ENCODE measurements around the gene MIP. TPM values are rescaled to one million over a fixed set of nuclear protein-coding genes. Genes with fewer than 3 reads are reported as not detected.
A peak's percentile ranks its signal among the peaks of the same experiment; 100 is the strongest.

Gene MIP
- total RNA-seq, 4 donors from 2014 or later, result not detected

DNA sequence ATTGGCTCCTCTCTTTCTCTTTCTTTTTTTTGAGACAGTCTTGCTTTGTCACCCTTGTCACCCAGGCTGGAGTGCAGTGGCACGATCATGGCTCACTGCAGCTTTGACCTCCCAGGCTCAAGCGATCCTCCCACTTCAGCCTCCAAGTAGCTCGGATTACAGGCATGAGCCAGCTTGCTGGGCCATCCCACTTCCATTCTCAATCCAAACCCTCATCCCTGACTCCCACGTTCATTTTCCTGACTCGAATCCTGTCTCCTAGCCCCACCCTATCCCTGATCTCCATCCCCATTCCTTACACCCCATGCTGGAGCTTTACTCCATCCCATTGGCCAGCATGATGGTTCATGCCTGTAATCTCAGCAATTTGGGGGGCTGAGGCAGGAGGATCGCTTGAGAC is 21.7 kb upstream of the MIP start:
- TF ChIP-seq, protein P1, sequence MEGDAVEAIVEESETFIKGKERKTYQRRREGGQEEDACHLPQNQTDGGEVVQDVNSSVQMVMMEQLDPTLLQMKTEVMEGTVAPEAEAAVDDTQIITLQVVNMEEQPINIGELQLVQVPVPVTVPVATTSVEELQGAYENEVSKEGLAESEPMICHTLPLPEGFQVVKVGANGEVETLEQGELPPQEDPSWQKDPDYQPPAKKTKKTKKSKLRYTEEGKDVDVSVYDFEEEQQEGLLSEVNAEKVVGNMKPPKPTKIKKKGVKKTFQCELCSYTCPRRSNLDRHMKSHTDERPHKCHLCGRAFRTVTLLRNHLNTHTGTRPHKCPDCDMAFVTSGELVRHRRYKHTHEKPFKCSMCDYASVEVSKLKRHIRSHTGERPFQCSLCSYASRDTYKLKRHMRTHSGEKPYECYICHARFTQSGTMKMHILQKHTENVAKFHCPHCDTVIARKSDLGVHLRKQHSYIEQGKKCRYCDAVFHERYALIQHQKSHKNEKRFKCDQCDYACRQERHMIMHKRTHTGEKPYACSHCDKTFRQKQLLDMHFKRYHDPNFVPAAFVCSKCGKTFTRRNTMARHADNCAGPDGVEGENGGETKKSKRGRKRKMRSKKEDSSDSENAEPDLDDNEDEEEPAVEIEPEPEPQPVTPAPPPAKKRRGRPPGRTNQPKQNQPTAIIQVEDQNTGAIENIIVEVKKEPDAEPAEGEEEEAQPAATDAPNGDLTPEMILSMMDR (IDR thresholded peaks at IDR 0.05 in 4 of 5, conservative IDR thresholded peaks at IDR 0.05 in 1 of 5), result no peak
- no peak for TF ChIP-seq POLR2A (IDR thresholded peaks at IDR 0.05)
- H3K4me3 ChIP-seq, result no peak overlapping the region
- ATAC-seq, result no peak
- H3K36me3 ChIP-seq, result peaks cover 0 to 6% of the 10 kb centered on the region in 2 donors
- H3K27me3 ChIP-seq, result no peaks in the 10 kb centered on the region
- intact Hi-C loops (cut with DNase I; ENCODE audit: low total_unique reads) (no loop called here), in situ Hi-C loops (cut with MboI; ENCODE audit: low sequenced_read_pairs in 4 of 4) (no loop called here)
- no peaks in the 10 kb centered on the region for H3K4me1 ChIP-seq
- H3K9me3 ChIP-seq, result no peaks in the 10 kb centered on the region
- no peak for DNase-seq
- no peak overlapping the region for H3K27ac ChIP-seq

GRCh38 chr12:56474389-56474788 is 19.9 kb upstream of the MIP start:
- intact Hi-C loops (cut with DNase I; ENCODE audit: low total_unique reads) (no loop called here), in situ Hi-C loops (cut with MboI; ENCODE audit: low sequenced_read_pairs in 4 of 4) (loop anchor here in 1 of 4 donors (25.0 kb wide), 1 partner anchor 287 kb away; the partner anchor contains the start of gene SMARCC2)
- H3K27ac ChIP-seq, result no peak overlapping the region
- no peaks in the 10 kb centered on the region for H3K27me3 ChIP-seq
- H3K4me1 ChIP-seq, result peaks cover 5 to 7% of the 10 kb centered on the region in 2 donors
- no peak for ATAC-seq
- DNase-seq, result no peak
- H3K36me3 ChIP-seq, result peaks cover 0 to 6% of the 10 kb centered on the region in 2 donors
- H3K9me3 ChIP-seq, result no peaks in the 10 kb centered on the region
- TF ChIP-seq, protein P1 (IDR thresholded peaks at IDR 0.05 in 4 of 5, conservative IDR thresholded peaks at IDR 0.05 in 1 of 5), result no peak
- no peak for TF ChIP-seq POLR2A (IDR thresholded peaks at IDR 0.05)
- H3K4me3 ChIP-seq, result no peak overlapping the region

DNA sequence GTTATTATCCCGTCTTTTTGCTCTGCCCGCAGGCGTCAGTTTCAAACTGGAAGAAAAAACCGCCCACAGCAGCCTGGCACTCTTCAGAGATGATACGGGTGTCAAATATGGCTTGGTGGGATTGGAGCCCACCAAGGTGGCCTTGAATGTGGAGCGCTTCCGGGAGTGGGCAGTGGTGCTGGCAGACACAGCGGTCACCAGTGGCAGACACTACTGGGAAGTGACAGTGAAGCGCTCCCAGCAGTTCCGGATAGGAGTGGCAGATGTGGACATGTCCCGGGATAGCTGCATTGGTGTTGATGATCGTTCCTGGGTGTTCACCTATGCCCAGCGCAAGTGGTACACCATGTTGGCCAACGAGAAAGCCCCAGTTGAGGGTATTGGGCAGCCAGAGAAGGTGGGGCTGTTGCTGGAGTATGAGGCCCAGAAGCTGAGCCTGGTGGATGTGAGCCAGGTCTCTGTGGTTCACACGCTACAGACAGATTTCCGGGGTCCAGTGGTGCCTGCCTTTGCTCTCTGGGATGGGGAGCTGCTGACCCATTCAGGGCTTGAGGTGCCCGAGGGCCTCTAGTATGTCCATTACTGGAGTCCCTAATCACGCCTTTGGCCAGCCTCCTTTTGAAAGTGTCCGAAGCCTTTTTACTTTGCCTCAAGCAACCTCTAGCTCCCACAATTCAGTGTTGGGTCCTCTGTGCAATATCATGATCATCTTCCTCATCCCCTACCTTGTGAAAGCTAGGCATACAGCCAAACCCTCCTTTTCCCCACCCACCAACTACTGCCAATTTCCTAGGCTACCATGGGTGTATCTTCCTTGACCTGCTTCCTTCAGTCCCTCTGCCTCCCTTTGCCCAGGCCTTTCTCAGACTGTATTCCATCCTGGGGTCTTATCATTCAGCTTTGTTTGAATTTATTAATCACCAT is 14.8 kb upstream of the MIP start:
- peak in 1 of 2 donors; percentile 39 for DNase-seq
- peaks cover 11 to 13% of the 10 kb centered on the region in 2 donors for H3K4me1 ChIP-seq
- H3K36me3 ChIP-seq, result peaks cover 0 to 6% of the 10 kb centered on the region in 2 donors
- no peaks in the 10 kb centered on the region for H3K9me3 ChIP-seq
- peak overlapping the region; percentile 82 to 96 (median 89) for H3K4me3 ChIP-seq
- no peaks in the 10 kb centered on the region for H3K27me3 ChIP-seq
- in situ Hi-C loops (cut with MboI; ENCODE audit: low sequenced_read_pairs in 4 of 4), result loop anchor here in 3 of 4 donors (10.0 to 25.0 kb wide), 4 partner anchors 104 to 282 kb away; partner anchors contain the start of genes APOF (in 1 of the 3), SMARCC2 (in 1 of the 3) and STAT2 (in 1 of the 3)
- ATAC-seq, result peak; percentile 20 to 36
- H3K27ac ChIP-seq, result peak overlapping the region; percentile 88 to 94 (median 92)
- TF ChIP-seq POLR2A (IDR thresholded peaks at IDR 0.05), result no peak
- intact Hi-C loops (cut with DNase I; ENCODE audit: low total_unique reads), result loop anchor here (5.0 to 10.0 kb wide), 3 partner anchors 137 to 244 kb away; partner anchors contain the start of genes CNPY2, NABP2, PAN2 and RNF41

- peak; percentile 82 to 85 for TF ChIP-seq POLR2A (IDR thresholded peaks at IDR 0.05)
- TF ChIP-seq, protein P1 (IDR thresholded peaks at IDR 0.05 in 4 of 5, conservative IDR thresholded peaks at IDR 0.05 in 1 of 5), result peak in 3 of 5 experiments; percentile 35 to 39 (median 35)
- Histone ChIP-seq H3K27ac (peak within 1 kb of the TSS; percentile 88 to 94 (median 92)), H3K4me1 (peaks cover 11 to 13% of the 10 kb centered on the region in 2 donors), H3K27me3 (no peaks in the 10 kb centered on the region), H3K36me3 (peaks cover 0 to 3% of the 10 kb centered on the region in 2 donors), H3K9me3 (no peaks in the 10 kb centered on the region), H3K4me3 (peak within 1 kb of the TSS; percentile 82 to 96 (median 89))
- ATAC-seq (peak; percentile 91 to 95), DNase-seq (peak; percentile 87 to 91)
- in situ Hi-C loops (cut with MboI; ENCODE audit: low sequenced_read_pairs in 4 of 4), result loop anchor here in 3 of 4 donors (10.0 to 25.0 kb wide), 4 partner anchors 104 to 281 kb away; partner anchors contain the start of genes APOF (in 1 of the 3), SMARCC2 (in 1 of the 3) and STAT2 (in 1 of the 3)
- intact Hi-C loops (cut with DNase I; ENCODE audit: low total_unique reads), result loop anchor here (1.0 to 10.0 kb wide), 4 partner anchors 19 to 244 kb away; partner anchors contain the start of genes CNPY2, NABP2, PAN2 and RNF41
These were observed 14.0 kb upstream of the MIP start, which contains the start of gene SPRYD4 for GRCh38 chr12:56468216-56469006. TSS of gene SPRYD4 (plus strand) at chr12:56468578. CDS start at chr12:56468592, 14 bp downstream.

All from gastrocnemius medialis (tissue), 4 donors.